H1 (cell line): Measurements from ENCODE around the gene CLEC2D. TPM values are rescaled to one million over a fixed set of nuclear protein-coding genes. Genes with fewer than 3 reads are reported as not detected.

Source experiments
- CTCF ChIA-PET: fragments of 300-600 bp; sonication (Branson Sonifier 250); formaldehyde crosslinking; loops from one replicate; lab custom pipeline; 2021; ENCODE audit not compliant: partially characterized antibody; lab: Charles Lee
- POLR2A ChIA-PET: fragments of 300-600 bp; sonication (Branson Sonifier 250); formaldehyde crosslinking; loops from one replicate; lab custom pipeline; 2021; ENCODE audit warnings: inconsistent platforms; ENCODE audit not compliant: partially characterized antibody; lab: Charles Lee
- DNase-seq, 2 experiments: peaks; one replicate each; pipeline versions ENCODE4 v3.0.0 to v3.0.0-alpha.2; 2010 to 2022; ENCODE audit warnings: low spot score in 2 of 2, low read depth in 1 of 2, mixed read lengths in 1 of 2
- FAIRE-seq: peaks from 2 replicates; lab custom pipeline; 2011; peaks lifted over from hg19 to GRCh38; lab: Jason Lieb, UNC
- H2AFZ ChIP-seq: 2 replicates; pipeline ENCODE4 v1.8.1; 2012; ENCODE audit warnings: low read length, inconsistent platforms
- H2AK5ac ChIP-seq: 2 replicates; pipeline ENCODE4 v1.6.1; 2013; ENCODE audit warnings: low read depth, low read length
- H2BK120ac ChIP-seq: replicated peaks from 2 replicates; pipeline ENCODE3; 2013; ENCODE audit warnings: low read depth, low read length, inconsistent platforms
- H2BK12ac ChIP-seq: 2 replicates; pipeline ENCODE4 v1.6.1; 2013; ENCODE audit warnings: low read depth, low read length
- H2BK15ac ChIP-seq: 2 replicates; pipeline ENCODE4 v1.6.1; 2013; ENCODE audit warnings: low read length
- H2BK20ac ChIP-seq: 2 replicates; pipeline ENCODE4 v1.6.1; 2013; ENCODE audit warnings: low read length
- H2BK5ac ChIP-seq: 2 replicates; pipeline ENCODE4 v1.6.1; 2013; ENCODE audit warnings: low read depth, low read length
- H3K14ac ChIP-seq: 2 replicates; pipeline ENCODE4 v1.6.1; 2013; ENCODE audit warnings: inconsistent platforms; ENCODE audit not compliant: insufficient read length
- H3K18ac ChIP-seq: 2 replicates; pipeline ENCODE4 v1.6.1; 2013; ENCODE audit warnings: low read length; ENCODE audit errors: extremely low read depth
- H3K23ac ChIP-seq: 2 replicates; pipeline ENCODE4 v1.6.1; 2013; ENCODE audit warnings: inconsistent platforms; ENCODE audit not compliant: insufficient read length
- H3K23me2 ChIP-seq: 2 replicates; pipeline ENCODE4 v1.6.1; 2013; ENCODE audit warnings: low read depth, low read length
- H3K27ac ChIP-seq: 2 replicates; pipeline ENCODE4 v1.6.1; 2011; ENCODE audit warnings: low read depth, low read length, inconsistent platforms
- H3K27me3 ChIP-seq, 4 experiments: replicated peaks in 1 of 4; 1 replicate in 1 of 4; 2 replicates in 3 of 4; pipeline versions ENCODE4 v1.6.1 to v1.8.1; 2011 to 2013; ENCODE audit warnings: low read length in 3 of 4, mild to moderate bottlenecking in 3 of 4, inconsistent platforms in 2 of 4, mixed read lengths in 2 of 4, moderate library complexity in 1 of 4; ENCODE audit not compliant: control insufficient read depth in 3 of 4, insufficient read depth in 3 of 4; ENCODE audit errors: extremely low read depth in 1 of 4
- H3K36me3 ChIP-seq, 4 experiments: 2 replicates each; pipeline versions ENCODE4 v1.6.1 to v1.8.1; 2011 to 2013; ENCODE audit warnings: mild to moderate bottlenecking in 4 of 4, low read length in 3 of 4, moderate library complexity in 2 of 4, control low read depth in 1 of 4, inconsistent platforms in 1 of 4; ENCODE audit not compliant: insufficient read depth in 4 of 4, control insufficient read depth in 2 of 4
- H3K4ac ChIP-seq: replicated peaks from 2 replicates; pipeline ENCODE3; 2013; ENCODE audit warnings: low read length, low read depth, mixed read lengths, inconsistent platforms; ENCODE audit not compliant: insufficient read length
- H3K4me1 ChIP-seq, 4 experiments: replicated peaks in 1 of 4; 1 replicate in 1 of 4; 2 replicates in 3 of 4; pipeline versions ENCODE4 v1.6.1 to v1.8.1; 2011 to 2013; ENCODE audit warnings: low read length in 3 of 4, inconsistent platforms in 2 of 4, mixed read lengths in 1 of 4; ENCODE audit not compliant: insufficient read depth in 4 of 4, control insufficient read depth in 3 of 4
- H3K4me2 ChIP-seq, 2 experiments: 2 replicates each; pipeline versions ENCODE4 v1.6.1 to v1.8.1; 2011 to 2013; ENCODE audit warnings: low read depth in 2 of 2, low read length in 2 of 2, control low read depth in 1 of 2, inconsistent platforms in 1 of 2, mild to moderate bottlenecking in 1 of 2; ENCODE audit not compliant: insufficient read depth in 1 of 2
- H3K4me3 ChIP-seq, 4 experiments: fragments of 200-600, 300-600 bp in 1 of 4; sonication (generic), shearing (Covaris generic), sonication (Bioruptor Twin) in 1 of 4; 2 replicates each; pipeline versions ENCODE4 v1.5.1 to v1.8.1; 2011 to 2016; ENCODE audit warnings: low read length in 4 of 4, low read depth in 3 of 4, control low read depth in 2 of 4, inconsistent platforms in 2 of 4, mild to moderate bottlenecking in 2 of 4, mixed read lengths in 1 of 4, moderate library complexity in 1 of 4; ENCODE audit not compliant: insufficient read depth in 2 of 4; ENCODE audit errors: extremely low read depth in 1 of 4
- H3K56ac ChIP-seq: replicated peaks from 2 replicates; pipeline ENCODE3; 2013; ENCODE audit warnings: low read depth, mild to moderate bottlenecking, mixed read lengths, low read length, inconsistent platforms; ENCODE audit not compliant: insufficient read length
- H3K79me1 ChIP-seq: 2 replicates; pipeline ENCODE4 v1.6.1; 2013; ENCODE audit warnings: low read depth, low read length, control low read depth
- H3K79me2 ChIP-seq, 2 experiments: 2 replicates each; pipeline versions ENCODE4 v1.6.1 to v1.8.1; 2012 to 2013; ENCODE audit warnings: low read length in 2 of 2, mild to moderate bottlenecking in 2 of 2, inconsistent platforms in 1 of 2; ENCODE audit not compliant: insufficient read depth in 2 of 2, control insufficient read depth in 1 of 2
- H3K9ac ChIP-seq, 4 experiments: replicated peaks in 1 of 4; 1 replicate in 1 of 4; 2 replicates in 3 of 4; pipeline versions ENCODE4 v1.6.1 to v1.8.1; 2011 to 2013; ENCODE audit warnings: low read depth in 3 of 4, low read length in 3 of 4, control low read depth in 2 of 4, mild to moderate bottlenecking in 2 of 4, moderate library complexity in 2 of 4, inconsistent platforms in 1 of 4; ENCODE audit errors: extremely low read depth in 1 of 4
- H3K9me3 ChIP-seq, 2 experiments: 2 replicates each; pipeline versions ENCODE4 v1.6.1 to v1.8.1; 2012 to 2013; ENCODE audit warnings: mild to moderate bottlenecking in 2 of 2, moderate library complexity in 2 of 2, control low read depth in 1 of 2, inconsistent platforms in 1 of 2, low read depth in 1 of 2, low read length in 1 of 2, mixed read lengths in 1 of 2; ENCODE audit not compliant: insufficient read depth in 2 of 2
- H4K20me1 ChIP-seq, 2 experiments: replicated peaks in 1 of 2; 2 replicates each; pipeline versions ENCODE3 to v1.8.1; 2011 to 2013; ENCODE audit warnings: inconsistent platforms in 2 of 2, low read length in 2 of 2, mild to moderate bottlenecking in 1 of 2; ENCODE audit not compliant: insufficient read depth in 2 of 2, control insufficient read depth in 1 of 2
- H4K5ac ChIP-seq: 2 replicates; pipeline ENCODE4 v1.6.1; 2013; ENCODE audit warnings: low read length, low read depth, mixed read lengths, inconsistent platforms; ENCODE audit not compliant: insufficient read length
- H4K8ac ChIP-seq: 2 replicates; pipeline ENCODE4 v1.8.0; 2013; ENCODE audit warnings: mild to moderate bottlenecking, moderate library complexity, low read length, inconsistent platforms; ENCODE audit not compliant: insufficient read depth; ENCODE audit errors: extremely low read depth
- H4K91ac ChIP-seq: replicated peaks from 2 replicates; pipeline ENCODE3; 2013; ENCODE audit warnings: low read length, mixed read lengths, inconsistent platforms; ENCODE audit not compliant: insufficient read length
- EZH2 ChIP-seq: fragments of 200-600 bp; sonication (generic); IDR thresholded peaks from 2 replicates; pipeline ENCODE4 v1.7.1; 2012; ENCODE audit warnings: low read depth, mild to moderate bottlenecking, moderate library complexity, low read length, inconsistent platforms; ENCODE audit not compliant: severe bottlenecking
- SP1 ChIP-seq: IDR thresholded peaks from 2 replicates; pipeline ENCODE4 v1.6.1; 2011; ENCODE audit warnings: low read depth, low read length
- TBP ChIP-seq: IDR thresholded peaks from 2 replicates; pipeline ENCODE4 v1.6.1; 2011; ENCODE audit warnings: low read depth, low read length, improper control_type of control experiment
- WGBS, 2 experiments: shearing (Covaris generic) in 1 of 2; methylation state at CpG; one replicate each; pipeline versions ENCODE4 v1.1.6 to v1.1.7; 2013 to 2015; ENCODE audit warnings: low lambda C conversion rate in 2 of 2, mixed read lengths in 2 of 2, inconsistent platforms in 1 of 2, low coverage in 1 of 2, missing lambda C conversion rate in 1 of 2; ENCODE audit not compliant: insufficient replicate concordance in 2 of 2, insufficient coverage in 1 of 2, insufficient read length in 1 of 2; ENCODE audit errors: extremely low coverage in 1 of 2, missing lambda C conversion rate in 1 of 2; 5-methylcytosine and 5-hydroxymethylcytosine counted together
- polyA plus RNA-seq, 7 experiments: library from polyadenylated mRNA; depleted of rRNA in 3 of 7; stranded (reverse) in 5 of 7; unstranded in 2 of 7; fragments of >200 nt in 5 of 7; fragments of 200-250 nt in 2 of 7; gene quantifications; 1 replicate in 5 of 7; 2 replicates in 1 of 7; 4 replicates in 1 of 7; pipeline versions ENCODE4 v1.2.1 to v1.2.3, GENCODE V29; 2011 to 2013; ENCODE audit warnings: missing spikeins in 2 of 7, mixed read lengths in 2 of 7
- total RNA-seq: library from RNA; stranded (reverse); fragmentation: NEBNext Ultra II Directional; extraction: Animal tissue kit (Norgen Biotek cat#: 25700); gene quantifications from 2 replicates; pipeline ENCODE4 v1.2.1, GENCODE V29; 2021

Gene CLEC2D
- total and polyA plus RNA-seq, 2 of the 8 experiments (the other 6 are each of a cell fraction or from before 2014, with no cell fraction given), result 4.2 to 6.2 TPM

- POLR2A ChIA-PET, result no interaction called here
- no peak for DNase-seq
- H3K14ac ChIP-seq, result no peak overlapping the region
- TF ChIP-seq TBP (no peak), EZH2 (no peak), SP1 (no peak)
- TF ChIP-seq, all 59 proteins: peak for 0
- Histone ChIP-seq H3K4me3 (no peak overlapping the region), H3K79me1 (no peaks in the 10 kb centered on the region), H2BK5ac (no peak overlapping the region), H3K23me2 (peaks cover 11% of the 10 kb centered on the region; the same call in 1 of the 2 replicates), H3K4ac (no peak overlapping the region), H3K36me3 (peaks cover 2 to 15% (median 7%) of the 10 kb centered on the region in 4 experiments; a peak in 7 of 8 replicates), H3K27me3 (no peaks in the 10 kb centered on the region), H3K9me3 (no peaks in the 10 kb centered on the region), H4K20me1 (no peaks in the 10 kb centered on the region), H4K5ac (no peak overlapping the region), H3K23ac (no peak overlapping the region), H2AFZ (no peak overlapping the region), H3K4me1 (peaks cover 2 to 7% (median 5%) of the 10 kb centered on the region in 4 experiments; a peak in 3 of 7 replicates), H2BK120ac (no peak overlapping the region), H2BK12ac (no peak overlapping the region), H3K18ac (no peak overlapping the region), H3K56ac (no peak overlapping the region), H2BK20ac (no peak overlapping the region), H4K8ac (no peak overlapping the region), H2AK5ac (0 out of 2 replicates have a peak overlapping the region, but pooled peaks have one; percentile 42), H2BK15ac (no peak overlapping the region), H3K79me2 (peaks cover 0 to 30% of the 10 kb centered on the region in 2 experiments; a peak in 3 of 4 replicates), H3K4me2 (no peak overlapping the region; a peak in 1 of 4 replicates), H3K27ac (no peak overlapping the region), H3K9ac (no peak overlapping the region), H4K91ac (no peak overlapping the region)
- CTCF ChIA-PET, result no interaction called here
- no peak for FAIRE-seq
- 90% methylated on average over 1 of the region's 3 CpGs; no CpG with 5 or more reads in 1 of the 2 experiments for WGBS, 2 experiments
Observed at GRCh38 chr12:9651265-9651729, 18.2 kb upstream of the CLEC2D start.
